HEK293T (cell line): ENCODE data around the gene PCK1.

Source experiments
- CTCF ChIA-PET: fragments of 350-600 bp; formaldehyde crosslinking; extraction: SDS; loops from one replicate; lab custom pipeline; 2021; ENCODE audit warnings: antibody characterized with exemption, inconsistent platforms; lab: Yijun Ruan, JAX
- POLR2A ChIA-PET: fragments of 350-600 bp; formaldehyde crosslinking; extraction: SDS; loops from one replicate; lab custom pipeline; 2020; ENCODE audit warnings: antibody characterized with exemption, inconsistent platforms; lab: Yijun Ruan, JAX
- DNase-seq: peaks from one replicate; pipeline ENCODE4 v3.0.0; 2012; ENCODE audit warnings: mixed read lengths; ENCODE audit errors: extremely low spot score
- ARNT ChIP-seq: fragments of 450-650 bp; IDR thresholded peaks from 2 replicates; pipeline ENCODE4 v1.6.1; 2017; ENCODE audit warnings: mild to moderate bottlenecking
- BHLHE40 ChIP-seq: fragments of 450-650 bp; IDR thresholded peaks from 2 replicates; pipeline ENCODE4 v1.6.1; 2016; ENCODE audit warnings: mild to moderate bottlenecking, moderate library complexity, borderline replicate concordance
- CTBP1 ChIP-seq: fragments of 450-650 bp; IDR thresholded peaks from 2 replicates; pipeline ENCODE4 v1.6.1; 2016; ENCODE audit warnings: borderline replicate concordance
- ELF4 ChIP-seq: fragments of 450-650 bp; IDR thresholded peaks from 2 replicates; pipeline ENCODE4 v1.6.1; 2017; ENCODE audit warnings: antibody characterized with exemption
- FOXA1 ChIP-seq: fragments of 450-650 bp; IDR thresholded peaks from 2 replicates; pipeline ENCODE4 v1.6.1; 2016; ENCODE audit warnings: mild to moderate bottlenecking
- FOXK2 ChIP-seq: fragments of 450-650 bp; IDR thresholded peaks from 2 replicates; pipeline ENCODE4 v1.6.1; 2016; ENCODE audit warnings: mild to moderate bottlenecking
- FOXM1 ChIP-seq: fragments of 450-650 bp; IDR thresholded peaks from 2 replicates; pipeline ENCODE4 v1.6.1; 2017; ENCODE audit warnings: mild to moderate bottlenecking, borderline replicate concordance
- HDGF ChIP-seq: fragments of 450-650 bp; IDR thresholded peaks from 2 replicates; pipeline ENCODE4 v1.6.1; 2017; ENCODE audit warnings: antibody characterized with exemption, borderline replicate concordance
- L3MBTL2 ChIP-seq: fragments of 450-650 bp; conservative IDR thresholded peaks from 2 replicates; pipeline ENCODE4 v1.6.1; 2016; ENCODE audit warnings: mild to moderate bottlenecking
- LEF1 ChIP-seq: fragments of 450-650 bp; IDR thresholded peaks from 2 replicates; pipeline ENCODE4 v1.6.1; 2017; ENCODE audit warnings: mild to moderate bottlenecking, borderline replicate concordance
- NFRKB ChIP-seq: fragments of 450-650 bp; IDR thresholded peaks from 2 replicates; pipeline ENCODE4 v1.6.1; 2016; ENCODE audit warnings: mild to moderate bottlenecking, moderate library complexity
- SP1 ChIP-seq: fragments of 450-650 bp; IDR thresholded peaks from 2 replicates; pipeline ENCODE4 v1.6.1; 2017
- SUZ12 ChIP-seq: fragments of 450-650 bp; IDR thresholded peaks from 2 replicates; pipeline ENCODE4 v1.6.1; 2016; ENCODE audit warnings: mild to moderate bottlenecking
- TARDBP ChIP-seq: fragments of 450-650 bp; IDR thresholded peaks from 2 replicates; pipeline ENCODE4 v1.6.1; 2016
- ZNF384 ChIP-seq: fragments of 450-650 bp; IDR thresholded peaks from 2 replicates; pipeline ENCODE4 v1.6.1; 2016
- TF ChIP-seq, protein P1 (sequence below): fragments of 450-650 bp; IDR thresholded peaks from 2 replicates; pipeline ENCODE4 v1.6.1; 2016

PCK1 gene

DNA sequence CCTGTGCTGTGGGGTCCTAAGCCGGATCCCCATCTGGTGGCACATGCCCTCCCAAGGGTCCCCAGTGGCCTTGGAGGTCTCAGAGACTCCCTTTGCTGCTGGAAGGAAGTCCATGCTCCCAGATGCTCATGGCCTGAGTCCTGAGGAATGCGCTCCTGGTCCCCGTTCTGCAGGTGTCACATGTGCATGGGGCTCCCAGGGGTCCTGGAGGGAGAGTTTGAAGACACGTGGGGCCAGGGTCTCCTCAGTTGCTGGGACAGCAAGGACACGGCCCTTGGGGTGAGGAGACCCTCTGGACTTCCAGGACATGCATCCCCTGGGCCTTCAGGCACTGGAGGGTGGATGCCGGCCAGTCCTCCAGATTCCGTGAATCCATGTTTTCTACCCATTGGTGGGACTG, 47.6 kb downstream of the PCK1 start:
- TF ChIP-seq SP1: no peak
- CTCF ChIA-PET: no interaction called here

DNA sequence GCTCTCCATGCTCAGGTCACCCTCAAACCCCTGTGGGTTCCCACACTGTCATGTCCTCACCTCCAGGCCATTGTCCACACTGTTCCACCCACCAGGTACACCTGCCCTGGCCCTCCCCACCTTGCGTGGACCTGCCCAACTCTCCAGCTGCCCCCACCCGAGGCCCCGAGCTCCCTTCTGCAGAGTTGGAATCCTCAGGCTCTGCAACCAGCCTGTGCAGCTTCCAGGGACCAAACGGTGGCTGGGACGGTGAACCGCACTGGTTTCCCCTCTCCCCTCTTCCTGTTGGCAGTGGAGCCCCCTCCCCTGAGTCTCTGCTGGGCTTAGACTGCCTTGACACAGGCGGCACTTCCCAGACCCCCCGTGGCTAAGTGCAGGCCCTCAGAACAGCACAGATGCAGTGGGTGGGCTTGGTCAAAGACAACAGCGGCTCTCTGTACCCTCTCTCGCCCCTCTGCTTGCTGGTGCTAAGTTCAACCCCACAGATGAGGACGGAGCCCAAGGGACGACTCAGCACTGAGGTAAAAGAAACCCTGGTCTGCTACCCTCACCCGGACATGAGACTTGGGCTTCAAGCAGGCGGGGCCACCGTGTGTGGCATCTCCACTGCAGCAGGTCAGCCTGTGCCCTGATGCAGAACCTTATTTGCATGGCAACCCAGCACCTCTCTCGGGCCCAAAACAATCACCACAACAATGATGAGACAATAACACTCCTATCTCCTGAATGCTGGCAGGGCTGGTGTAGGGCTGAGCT, 48.4 kb downstream of the PCK1 start:
- no peak for TF ChIP-seq HDGF
- TF ChIP-seq CTBP1: no peak
- no peak for TF ChIP-seq BHLHE40
- TF ChIP-seq FOXK2: no peak
- no peak for TF ChIP-seq ELF4
- TF ChIP-seq, protein P1, sequence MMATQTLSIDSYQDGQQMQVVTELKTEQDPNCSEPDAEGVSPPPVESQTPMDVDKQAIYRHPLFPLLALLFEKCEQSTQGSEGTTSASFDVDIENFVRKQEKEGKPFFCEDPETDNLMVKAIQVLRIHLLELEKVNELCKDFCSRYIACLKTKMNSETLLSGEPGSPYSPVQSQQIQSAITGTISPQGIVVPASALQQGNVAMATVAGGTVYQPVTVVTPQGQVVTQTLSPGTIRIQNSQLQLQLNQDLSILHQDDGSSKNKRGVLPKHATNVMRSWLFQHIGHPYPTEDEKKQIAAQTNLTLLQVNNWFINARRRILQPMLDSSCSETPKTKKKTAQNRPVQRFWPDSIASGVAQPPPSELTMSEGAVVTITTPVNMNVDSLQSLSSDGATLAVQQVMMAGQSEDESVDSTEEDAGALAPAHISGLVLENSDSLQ: no peak
- no peak for TF ChIP-seq LEF1
- TF ChIP-seq TARDBP: no peak
- TF ChIP-seq SP1: no peak
- no peak for TF ChIP-seq ZNF384
- TF ChIP-seq SUZ12: no peak
- no peak for DNase-seq
- ChIA-PET POLR2A (no interaction called here), CTCF (no interaction called here)

More for the DNA sequence above, 47.6 kb downstream of the PCK1 start:
- no peak for DNase-seq
- POLR2A ChIA-PET: no interaction called here

DNA sequence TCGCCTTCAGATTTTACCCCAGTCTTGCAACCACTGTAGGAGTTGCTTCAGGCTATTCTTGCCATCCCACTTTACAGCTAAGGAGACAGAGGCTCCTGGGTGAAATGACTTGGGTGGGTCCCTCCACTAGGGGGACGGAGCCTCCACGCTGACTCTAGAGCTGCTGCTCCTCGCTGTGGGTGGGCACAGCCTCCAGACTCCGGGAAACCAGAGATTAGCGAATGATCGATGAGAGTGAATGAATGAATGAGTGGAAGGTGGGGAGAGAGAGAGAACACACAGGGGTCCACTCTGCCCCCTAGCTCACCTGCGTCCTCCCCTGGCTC, 48.9 kb downstream of the PCK1 start:
- POLR2A ChIA-PET: no interaction called here
- no peak for DNase-seq
- CTCF ChIA-PET: no interaction called here
- TF ChIP-seq, protein P1: no peak
- TF ChIP-seq CTBP1 (no peak), BHLHE40 (no peak), ZNF384 (no peak), FOXA1 (no peak), ARNT (no peak)

DNA sequence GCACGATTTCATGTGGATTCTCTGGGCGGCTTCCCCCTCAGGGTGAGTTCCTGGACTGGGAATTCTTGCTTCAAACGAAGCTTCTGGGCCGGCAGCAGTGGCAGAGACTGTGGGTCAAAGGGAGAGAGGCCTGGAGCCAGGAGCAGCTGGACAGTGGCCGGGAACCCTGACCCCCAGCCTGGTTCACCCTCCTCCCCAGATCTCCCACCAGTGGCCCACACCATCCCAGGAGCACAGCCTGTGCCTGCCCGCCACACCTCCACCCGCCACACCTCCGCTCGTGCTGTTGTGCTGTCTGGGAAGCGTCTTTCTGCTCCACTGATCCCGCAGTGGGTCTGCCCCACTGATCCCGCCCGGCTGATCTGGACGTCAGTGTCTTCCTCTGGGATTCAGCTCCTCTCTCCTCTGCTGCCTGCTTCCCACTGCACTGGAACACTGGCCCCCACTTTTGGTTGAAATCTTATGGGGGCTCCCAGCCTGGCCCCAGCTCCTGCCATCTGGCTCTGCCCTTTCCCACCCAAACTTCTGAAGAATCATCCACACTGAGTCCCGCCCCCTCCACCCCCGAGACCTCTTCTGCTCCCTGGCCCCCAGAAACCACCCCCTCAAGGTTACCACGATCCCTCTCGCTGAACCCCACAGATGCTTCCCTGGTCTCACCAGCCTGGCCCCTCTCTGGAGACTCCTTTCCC, 49.5 kb downstream of the PCK1 start:
- DNase-seq: no peak
- TF ChIP-seq, protein P1: no peak
- TF ChIP-seq CTBP1: no peak
- TF ChIP-seq NFRKB: no peak
- TF ChIP-seq L3MBTL2: no peak
- TF ChIP-seq LEF1: no peak
- TF ChIP-seq SUZ12: no peak
- no peak for TF ChIP-seq FOXA1
- TF ChIP-seq SP1: no peak
- no peak for TF ChIP-seq ELF4
- no peak for TF ChIP-seq TARDBP
- no peak for TF ChIP-seq ARNT
- TF ChIP-seq FOXK2: no peak
- no peak for TF ChIP-seq FOXM1
- no peak for TF ChIP-seq ZNF384
- no peak for TF ChIP-seq HDGF
- no peak for TF ChIP-seq BHLHE40
- CTCF ChIA-PET: no interaction called here
- POLR2A ChIA-PET: no interaction called here

DNA sequence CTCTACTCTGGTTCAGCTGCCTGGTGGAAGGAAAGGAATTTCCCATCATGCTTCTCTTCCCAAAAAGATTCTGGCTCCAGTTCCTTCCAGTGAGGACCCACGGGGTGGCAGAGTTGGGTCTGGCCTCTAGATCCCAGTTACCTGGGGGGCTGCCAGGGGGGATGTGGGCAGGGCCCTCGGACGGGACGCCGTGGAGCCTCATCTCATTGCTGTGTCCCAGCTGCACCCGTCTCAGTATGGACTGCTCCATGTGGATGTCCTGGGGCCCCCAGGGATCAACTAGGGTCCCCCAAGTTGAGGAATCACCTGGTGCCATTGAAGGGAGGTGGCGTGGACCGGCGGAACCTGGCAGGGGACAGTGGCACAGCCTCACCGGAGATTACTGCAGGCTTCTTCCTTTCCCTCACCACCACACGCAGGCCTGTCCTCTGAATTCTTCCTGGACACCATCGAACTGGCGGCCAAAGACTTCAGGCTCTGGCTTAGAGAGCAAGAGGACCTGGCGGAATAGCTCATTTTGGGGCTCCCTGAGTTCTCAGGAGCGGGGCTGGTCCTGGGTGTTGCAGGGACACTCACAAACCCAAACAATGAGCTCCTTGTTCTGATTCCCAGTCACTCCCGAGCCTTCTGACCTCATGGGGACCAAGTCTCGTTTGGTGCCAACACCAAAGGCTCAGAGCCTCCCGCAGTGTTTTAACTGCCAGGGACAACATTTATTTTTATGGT, 50.8 kb downstream of the PCK1 start:
- CTCF ChIA-PET: no interaction called here
- no peak for DNase-seq
- TF ChIP-seq LEF1: no peak
- TF ChIP-seq NFRKB: no peak
- TF ChIP-seq ELF4: no peak
- no peak for TF ChIP-seq FOXM1
- TF ChIP-seq HDGF: no peak
- TF ChIP-seq SUZ12: no peak
- TF ChIP-seq, protein P1: no peak
- no peak for TF ChIP-seq L3MBTL2
- TF ChIP-seq ARNT: no peak
- TF ChIP-seq SP1: no peak
- POLR2A ChIA-PET: no interaction called here

DNA sequence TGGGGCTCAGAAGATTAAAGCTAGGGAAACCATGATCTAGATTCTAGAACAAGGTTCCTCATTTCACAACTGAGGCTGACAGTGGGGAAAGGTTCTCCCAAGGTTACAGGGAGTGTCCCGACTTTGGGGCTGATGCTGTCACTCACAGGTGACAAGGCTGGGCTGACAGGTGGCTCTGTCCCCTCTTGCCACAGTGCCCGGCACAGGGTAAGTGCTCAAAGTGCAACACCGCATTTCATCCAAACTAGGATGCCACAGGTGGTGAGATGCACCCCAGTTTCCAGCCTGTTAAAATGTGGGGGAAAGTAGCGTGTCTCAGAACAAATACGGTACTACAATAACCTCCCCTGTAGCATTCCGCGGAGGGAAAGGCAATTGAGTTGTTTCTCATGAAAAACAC, 51.5 kb downstream of the PCK1 start:
- POLR2A ChIA-PET: no interaction called here
- TF ChIP-seq CTBP1: no peak
- TF ChIP-seq, protein P1: 0 out of 2 replicates have a peak, but pooled peaks have one; percentile 15
- CTCF ChIA-PET: no interaction called here
- no peak for DNase-seq
